ENCODE measurements around the gene RIT1.

DNA sequence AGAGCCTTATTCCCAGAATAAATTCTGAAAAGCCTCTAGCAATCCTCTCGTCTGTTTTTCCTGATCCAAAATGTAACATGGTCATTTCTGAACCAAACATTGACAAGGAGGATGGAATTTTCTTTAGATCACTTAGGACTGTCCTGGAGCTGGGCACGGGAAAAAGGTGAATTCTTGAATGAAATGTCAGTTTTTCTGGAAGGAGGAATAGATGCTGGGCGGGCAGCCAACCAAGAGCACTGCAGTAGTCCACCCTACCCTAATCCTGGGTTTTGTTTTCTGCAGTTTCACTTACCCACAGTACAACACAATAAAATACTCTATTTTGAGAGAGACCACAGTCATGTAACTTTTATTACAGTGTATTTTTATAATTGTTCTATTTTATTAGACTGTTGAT lies 20.9 kb downstream of the RIT1 start:
- TF ChIP-seq, protein P1, sequence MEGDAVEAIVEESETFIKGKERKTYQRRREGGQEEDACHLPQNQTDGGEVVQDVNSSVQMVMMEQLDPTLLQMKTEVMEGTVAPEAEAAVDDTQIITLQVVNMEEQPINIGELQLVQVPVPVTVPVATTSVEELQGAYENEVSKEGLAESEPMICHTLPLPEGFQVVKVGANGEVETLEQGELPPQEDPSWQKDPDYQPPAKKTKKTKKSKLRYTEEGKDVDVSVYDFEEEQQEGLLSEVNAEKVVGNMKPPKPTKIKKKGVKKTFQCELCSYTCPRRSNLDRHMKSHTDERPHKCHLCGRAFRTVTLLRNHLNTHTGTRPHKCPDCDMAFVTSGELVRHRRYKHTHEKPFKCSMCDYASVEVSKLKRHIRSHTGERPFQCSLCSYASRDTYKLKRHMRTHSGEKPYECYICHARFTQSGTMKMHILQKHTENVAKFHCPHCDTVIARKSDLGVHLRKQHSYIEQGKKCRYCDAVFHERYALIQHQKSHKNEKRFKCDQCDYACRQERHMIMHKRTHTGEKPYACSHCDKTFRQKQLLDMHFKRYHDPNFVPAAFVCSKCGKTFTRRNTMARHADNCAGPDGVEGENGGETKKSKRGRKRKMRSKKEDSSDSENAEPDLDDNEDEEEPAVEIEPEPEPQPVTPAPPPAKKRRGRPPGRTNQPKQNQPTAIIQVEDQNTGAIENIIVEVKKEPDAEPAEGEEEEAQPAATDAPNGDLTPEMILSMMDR (conservative IDR thresholded peaks at IDR 0.05; ENCODE audit: low read length) = no peak
- TF ChIP-seq EZH2phosphoT487 (IDR thresholded peaks at IDR 0.05; ENCODE audit: borderline replicate concordance) = no peak
